HEK293 (cell line): ENCODE results near the gene PRADC1.

Source experiments
- ZBTB8A ChIP-seq: fragments of 450-650 bp; formaldehyde crosslinking; IDR thresholded peaks from 2 replicates; pipeline ENCODE4 v1.5.1; 2016; ENCODE audit warnings: missing biosample characterization, missing genetic modification characterization
- ZNF114 ChIP-seq: fragments of 450-650 bp; formaldehyde crosslinking; IDR thresholded peaks from 2 replicates; pipeline ENCODE4 v1.5.0; 2017; ENCODE audit warnings: missing biosample characterization, missing genetic modification characterization
- ZNF426 ChIP-seq: fragments of 450-650 bp; formaldehyde crosslinking; IDR thresholded peaks from 2 replicates; pipeline ENCODE4 v1.5.1; 2017; ENCODE audit warnings: missing biosample characterization, missing genetic modification characterization, mild to moderate bottlenecking, inconsistent platforms, moderate library complexity
- ZNF776 ChIP-seq: fragments of 450-650 bp; formaldehyde crosslinking; IDR thresholded peaks from 2 replicates; pipeline ENCODE4 v1.5.0; 2017; ENCODE audit warnings: missing biosample characterization, missing genetic modification characterization, borderline replicate concordance
- ZNF777 ChIP-seq: fragments of 450-650 bp; formaldehyde crosslinking; IDR thresholded peaks from 2 replicates; pipeline ENCODE4 v1.5.1; 2017; ENCODE audit warnings: missing biosample characterization, missing genetic modification characterization, borderline replicate concordance
- TF ChIP-seq, protein P1 (sequence below): fragments of 450-650 bp; formaldehyde crosslinking; conservative IDR thresholded peaks from 2 replicates; pipeline ENCODE4 v1.5.1; 2016; ENCODE audit warnings: low read depth, missing biosample characterization, missing genetic modification characterization

Gene PRADC1

GRCh38 chr2:73185965-73186364 is 47.1 kb downstream of the PRADC1 start (continued):
- no peak for TF ChIP-seq ZBTB8A (tag by site-specific recombination)
- no peak for TF ChIP-seq ZNF777 (tag by site-specific recombination)
- TF ChIP-seq ZNF776 (tag by site-specific recombination): no peak
- TF ChIP-seq ZNF114 (tag by site-specific recombination): no peak
- no peak for TF ChIP-seq ZNF426 (tag by site-specific recombination)
- TF ChIP-seq, protein P1, sequence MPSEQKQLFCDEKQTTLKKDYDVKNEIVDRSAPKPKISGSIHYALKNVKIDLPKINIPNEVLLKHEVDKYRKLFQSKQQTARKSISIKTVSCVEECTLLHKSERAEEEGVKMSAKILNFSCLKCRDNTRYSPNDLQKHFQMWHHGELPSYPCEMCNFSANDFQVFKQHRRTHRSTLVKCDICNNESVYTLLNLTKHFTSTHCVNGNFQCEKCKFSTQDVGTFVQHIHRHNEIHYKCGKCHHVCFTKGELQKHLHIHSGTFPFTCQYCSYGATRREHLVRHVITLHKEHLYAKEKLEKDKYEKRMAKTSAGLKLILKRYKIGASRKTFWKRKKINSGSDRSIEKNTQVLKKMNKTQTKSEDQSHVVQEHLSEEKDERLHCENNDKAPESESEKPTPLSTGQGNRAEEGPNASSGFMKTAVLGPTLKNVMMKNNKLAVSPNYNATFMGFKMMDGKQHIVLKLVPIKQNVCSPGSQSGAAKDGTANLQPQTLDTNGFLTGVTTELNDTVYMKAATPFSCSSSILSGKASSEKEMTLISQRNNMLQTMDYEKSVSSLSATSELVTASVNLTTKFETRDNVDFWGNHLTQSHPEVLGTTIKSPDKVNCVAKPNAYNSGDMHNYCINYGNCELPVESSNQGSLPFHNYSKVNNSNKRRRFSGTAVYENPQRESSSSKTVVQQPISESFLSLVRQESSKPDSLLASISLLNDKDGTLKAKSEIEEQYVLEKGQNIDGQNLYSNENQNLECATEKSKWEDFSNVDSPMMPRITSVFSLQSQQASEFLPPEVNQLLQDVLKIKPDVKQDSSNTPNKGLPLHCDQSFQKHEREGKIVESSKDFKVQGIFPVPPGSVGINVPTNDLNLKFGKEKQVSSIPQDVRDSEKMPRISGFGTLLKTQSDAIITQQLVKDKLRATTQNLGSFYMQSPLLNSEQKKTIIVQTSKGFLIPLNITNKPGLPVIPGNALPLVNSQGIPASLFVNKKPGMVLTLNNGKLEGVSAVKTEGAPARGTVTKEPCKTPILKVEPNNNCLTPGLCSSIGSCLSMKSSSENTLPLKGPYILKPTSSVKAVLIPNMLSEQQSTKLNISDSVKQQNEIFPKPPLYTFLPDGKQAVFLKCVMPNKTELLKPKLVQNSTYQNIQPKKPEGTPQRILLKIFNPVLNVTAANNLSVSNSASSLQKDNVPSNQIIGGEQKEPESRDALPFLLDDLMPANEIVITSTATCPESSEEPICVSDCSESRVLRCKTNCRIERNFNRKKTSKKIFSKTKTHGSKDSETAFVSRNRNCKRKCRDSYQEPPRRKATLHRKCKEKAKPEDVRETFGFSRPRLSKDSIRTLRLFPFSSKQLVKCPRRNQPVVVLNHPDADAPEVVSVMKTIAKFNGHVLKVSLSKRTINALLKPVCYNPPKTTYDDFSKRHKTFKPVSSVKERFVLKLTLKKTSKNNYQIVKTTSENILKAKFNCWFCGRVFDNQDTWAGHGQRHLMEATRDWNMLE (tag by site-specific recombination): no peak
